A549 treated with Mapracorat at 1 μM for 4 hours (cell line): ENCODE data around the gene SOX6. TPM values are rescaled to one million over a fixed set of nuclear protein-coding genes. Genes with fewer than 3 reads are reported as not detected.

ENCODE experiments used
- total RNA-seq: library from RNA; stranded (reverse); fragments of 200-300 nt; extraction: Qiagen RNA extraction; gene quantifications from 5 replicates; pipeline ENCODE4 v1.2.3, GENCODE V29; 2022

The SOX6 gene
- total RNA-seq: 0.01 to 0.15 TPM in 2 of 5 replicates, not detected in the others

DNA sequence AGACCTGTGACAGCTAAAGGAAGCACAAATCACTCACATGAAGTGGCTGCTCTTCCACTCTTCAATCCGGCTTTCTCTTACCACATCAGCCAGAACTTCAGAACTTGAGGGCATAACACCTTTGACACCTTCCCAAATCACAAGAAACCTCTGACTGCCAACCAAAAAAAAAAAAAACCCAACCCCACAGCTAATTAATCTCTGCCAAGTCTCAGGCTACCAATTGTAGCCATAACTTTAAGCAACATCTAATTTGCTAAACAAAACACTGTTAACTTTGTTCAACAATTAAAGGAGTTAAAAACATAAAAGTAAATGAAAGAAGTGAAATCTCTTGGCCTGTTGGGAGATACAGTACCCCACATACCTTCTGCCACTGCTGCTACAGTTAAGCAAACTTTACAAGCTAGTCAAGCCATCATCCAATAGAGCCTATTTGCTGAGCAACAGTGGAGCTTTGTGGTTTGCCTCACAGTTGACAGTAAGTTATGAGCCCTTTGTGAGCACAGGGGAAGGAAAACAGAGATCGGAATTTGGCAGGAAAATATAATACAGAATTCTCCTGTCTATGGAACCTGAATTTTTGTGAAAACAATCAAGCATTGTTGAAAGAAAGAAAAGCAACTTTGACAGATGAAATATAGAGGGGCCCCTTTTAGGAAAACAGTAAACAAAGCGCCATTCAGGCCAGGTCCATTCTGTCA is at the start of gene SOX6:
Gene SOX6, minus strand, starts transcription at position 490 of the 704 bp plus-strand sequence. CDS start 15,298 bp downstream, outside the sequence.

